ENCODE data around the gene BABAM1.

DNA sequence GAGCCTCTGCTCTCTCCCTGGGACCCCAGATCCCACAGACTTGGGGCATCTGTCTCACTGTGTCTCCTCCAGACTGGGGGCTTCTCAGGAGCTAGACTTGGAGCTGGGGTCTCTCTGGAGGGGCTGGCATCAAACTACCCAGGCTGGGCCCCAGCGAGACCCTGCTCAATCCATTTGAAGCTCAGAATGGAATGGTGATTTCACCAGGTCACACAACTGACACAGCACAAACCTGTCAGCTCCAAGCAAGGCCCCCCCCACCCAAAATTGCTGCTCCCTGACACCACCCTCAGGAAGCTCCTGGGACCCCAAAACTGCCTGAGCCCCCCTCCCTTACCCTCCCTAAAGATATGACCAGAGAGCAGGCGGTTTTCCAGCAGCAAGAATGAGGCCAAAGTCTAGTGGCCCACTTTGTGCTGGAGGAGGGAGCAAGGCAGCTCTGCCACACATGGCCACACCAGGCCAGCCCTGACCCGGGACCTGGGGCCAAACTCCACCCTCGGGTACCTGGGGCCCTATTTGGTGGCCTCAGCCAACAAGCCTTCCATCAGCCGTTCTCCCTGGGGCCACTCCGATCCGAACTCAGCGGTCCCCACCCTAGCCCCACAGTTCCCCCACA is 23.9 kb upstream of the BABAM1 start:
- TF ChIP-seq, protein P1, sequence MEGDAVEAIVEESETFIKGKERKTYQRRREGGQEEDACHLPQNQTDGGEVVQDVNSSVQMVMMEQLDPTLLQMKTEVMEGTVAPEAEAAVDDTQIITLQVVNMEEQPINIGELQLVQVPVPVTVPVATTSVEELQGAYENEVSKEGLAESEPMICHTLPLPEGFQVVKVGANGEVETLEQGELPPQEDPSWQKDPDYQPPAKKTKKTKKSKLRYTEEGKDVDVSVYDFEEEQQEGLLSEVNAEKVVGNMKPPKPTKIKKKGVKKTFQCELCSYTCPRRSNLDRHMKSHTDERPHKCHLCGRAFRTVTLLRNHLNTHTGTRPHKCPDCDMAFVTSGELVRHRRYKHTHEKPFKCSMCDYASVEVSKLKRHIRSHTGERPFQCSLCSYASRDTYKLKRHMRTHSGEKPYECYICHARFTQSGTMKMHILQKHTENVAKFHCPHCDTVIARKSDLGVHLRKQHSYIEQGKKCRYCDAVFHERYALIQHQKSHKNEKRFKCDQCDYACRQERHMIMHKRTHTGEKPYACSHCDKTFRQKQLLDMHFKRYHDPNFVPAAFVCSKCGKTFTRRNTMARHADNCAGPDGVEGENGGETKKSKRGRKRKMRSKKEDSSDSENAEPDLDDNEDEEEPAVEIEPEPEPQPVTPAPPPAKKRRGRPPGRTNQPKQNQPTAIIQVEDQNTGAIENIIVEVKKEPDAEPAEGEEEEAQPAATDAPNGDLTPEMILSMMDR (IDR thresholded peaks at IDR 0.05) = no peak
- TF ChIP-seq POLR2A (IDR thresholded peaks at IDR 0.05; ENCODE audit: low read depth) (no peak), EP300 (IDR thresholded peaks at IDR 0.05) (no peak), POLR2AphosphoS5 (IDR thresholded peaks at IDR 0.05) (no peak)
